Skin of body (tissue), 2 donors: ENCODE measurements around the gene PRPF18. TPM values are rescaled to one million over a fixed set of nuclear protein-coding genes. Genes with fewer than 3 reads are reported as not detected.

ENCODE experiments used
- DNase-seq: peaks from one replicate; lab custom pipeline; 2025; lab: John Stamatoyannopoulos, UW
- total RNA-seq: library from RNA; depleted of rRNA; stranded (reverse); fragments of >200 nt; gene quantifications from one replicate; pipeline ENCODE4 v1.2.3, GENCODE V29; 2014

Gene PRPF18
- total RNA-seq, 1 donor from 2014 or later, result 30.1 TPM

- DNase-seq, result no peak
Observed at GRCh38 chr10:13668126-13668525, 81.4 kb downstream of the PRPF18 start.

DNA sequence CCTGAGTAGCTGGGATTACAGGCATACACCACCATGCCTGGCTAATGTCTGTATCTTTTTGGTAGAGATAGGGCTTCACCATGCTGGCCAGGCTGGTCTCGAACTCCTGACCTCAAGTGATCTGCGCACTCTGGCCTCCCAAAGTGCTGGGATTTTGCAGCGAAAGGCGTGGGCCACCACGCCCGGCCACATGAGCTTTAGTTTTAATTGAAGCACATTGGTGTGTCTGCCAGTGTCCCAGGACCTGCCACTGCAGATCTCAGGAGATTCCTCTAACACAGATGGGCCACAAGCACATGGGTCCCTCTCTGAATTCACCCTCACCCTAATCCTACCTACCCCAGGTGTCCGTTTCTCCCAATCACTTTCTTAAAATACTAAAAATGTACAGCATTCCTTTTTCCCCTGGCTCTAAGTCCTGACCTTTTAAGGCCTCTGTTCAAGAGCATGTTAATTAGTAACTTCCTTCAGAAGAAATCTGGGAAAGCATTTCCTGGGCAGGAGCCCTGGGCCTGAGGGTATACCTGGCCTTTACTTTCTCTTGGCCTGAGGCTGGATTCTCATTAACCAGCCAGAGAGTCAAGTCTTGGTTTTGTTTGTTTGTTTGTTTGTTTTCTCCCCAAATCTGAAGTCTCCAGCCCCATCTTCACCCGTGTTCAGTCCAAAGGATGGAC, 82.6 kb downstream of the PRPF18 start:
- DNase-seq, result no peak

- DNase-seq, result no peak
Observed at GRCh38 chr10:13669901-13670300, 83.1 kb downstream of the PRPF18 start.

DNA sequence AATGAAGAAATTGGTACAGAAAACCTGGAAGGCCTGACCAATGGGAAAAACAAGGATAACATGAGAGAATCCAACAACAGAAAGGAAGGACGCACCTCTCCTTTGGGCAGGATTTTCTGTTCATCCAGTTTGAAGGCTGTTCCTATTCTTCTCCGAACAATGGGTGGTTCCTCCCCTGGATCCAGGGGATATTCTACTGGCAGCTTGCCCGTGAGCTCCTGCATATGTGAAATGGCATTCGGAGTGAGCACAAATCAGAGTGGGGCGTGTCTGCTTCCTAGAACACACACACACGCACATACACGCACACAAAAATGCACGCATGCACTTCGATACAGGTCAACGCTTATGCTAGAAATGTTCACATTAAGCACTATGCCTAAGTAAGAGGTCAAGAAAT, 83.5 kb downstream of the PRPF18 start:
- DNase-seq, result no peak

GRCh38 chr10:13671904-13672303, 85.1 kb downstream of the PRPF18 start:
- DNase-seq, result no peak

DNA sequence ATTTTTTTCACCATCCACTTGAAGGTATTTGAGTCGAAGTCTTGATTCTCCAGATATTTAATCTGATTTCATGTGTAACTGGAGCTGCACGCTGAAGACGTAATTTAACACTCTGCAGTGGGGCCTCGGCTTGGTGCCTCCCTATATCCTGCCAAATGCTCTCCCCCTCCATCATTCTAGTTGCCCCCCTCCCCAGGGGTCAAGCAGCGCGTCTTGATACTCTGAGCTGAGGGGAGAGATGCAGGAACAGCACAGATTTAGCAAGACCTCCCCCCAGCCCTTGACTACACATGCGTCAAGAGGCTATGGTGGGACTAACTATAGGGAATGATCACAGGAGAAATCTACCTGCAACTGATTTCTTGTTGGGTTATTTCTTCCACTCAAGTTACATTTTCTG, 85.8 kb downstream of the PRPF18 start:
- no peak for DNase-seq

DNA sequence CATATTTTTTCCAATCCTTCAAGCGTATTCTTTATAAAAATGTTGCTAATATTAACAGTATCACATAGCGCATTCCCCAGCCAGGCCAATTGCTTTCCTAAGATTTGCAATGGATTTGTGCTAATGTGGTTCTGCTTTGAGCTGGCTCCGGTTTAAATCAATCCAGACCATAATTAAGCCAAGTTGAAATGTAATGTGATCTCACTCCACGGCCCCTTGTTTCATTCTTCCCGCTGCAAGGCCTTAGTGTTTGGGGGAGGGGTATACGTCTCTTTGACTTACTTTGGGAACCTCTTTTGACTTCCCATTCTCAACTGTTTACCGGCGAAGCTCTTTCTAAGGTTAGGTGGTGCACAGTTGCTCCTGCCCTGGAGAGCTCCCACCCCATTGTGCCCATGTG, 86.4 kb downstream of the PRPF18 start:
- peak; percentile 48 for DNase-seq

DNA sequence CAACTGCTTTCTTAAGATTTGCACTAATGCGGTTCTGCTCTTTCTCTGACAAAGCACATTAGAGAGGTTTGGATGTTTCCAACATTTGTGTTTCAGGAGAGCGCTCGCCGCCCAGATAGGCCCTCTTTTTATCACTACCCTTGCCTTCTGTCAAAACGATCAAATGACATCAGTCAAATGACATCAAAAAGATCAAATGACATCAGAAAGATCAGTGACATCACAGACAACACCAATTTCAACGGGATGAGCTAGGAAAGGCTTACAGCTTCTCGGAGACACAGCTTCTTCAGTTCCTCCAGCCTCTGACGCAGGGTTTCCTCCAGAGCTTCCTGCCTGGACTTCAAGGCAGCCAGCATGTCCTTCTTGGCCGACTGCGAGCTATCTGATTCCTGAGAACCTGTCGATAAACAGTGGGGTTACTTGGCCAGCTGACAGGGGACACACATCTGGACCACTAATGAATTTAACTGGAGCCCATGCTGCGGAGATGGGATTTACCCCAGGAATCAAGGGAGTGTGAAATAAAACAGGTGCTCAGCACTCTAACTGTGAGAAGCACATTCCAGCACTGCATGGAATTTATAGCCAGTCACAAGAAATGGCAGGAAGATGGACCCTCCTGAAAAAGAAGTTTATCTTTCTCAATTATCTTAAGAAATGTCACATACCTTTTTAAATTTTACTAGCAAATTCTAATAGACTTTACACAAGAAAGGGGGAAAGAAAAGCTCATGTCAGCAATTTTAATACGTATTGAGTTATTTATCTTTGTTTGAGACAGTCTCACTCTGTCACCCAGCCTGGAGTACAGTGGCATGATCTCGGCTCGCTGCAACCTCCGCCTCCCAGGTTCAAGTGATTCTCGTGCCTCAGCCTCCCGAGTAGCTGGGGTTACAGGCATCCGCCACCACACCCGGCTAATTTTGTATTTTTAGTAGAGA, 88.2 kb downstream of the PRPF18 start:
- DNase-seq, result no peak

- no peak for DNase-seq
Observed at GRCh38 chr10:13678101-13678843, 91.5 kb downstream of the PRPF18 start.

Other genes starting within 250 kb of the PRPF18 start
- 38.3 TPM for gene SEPHS1, start 238.7 kb upstream of the PRPF18 start, total RNA-seq
- gene BEND7, start 58.0 kb upstream of the PRPF18 start, total RNA-seq, result 6.9 TPM